ENCODE data around the gene SEMA5A. TPM values are rescaled to one million over a fixed set of nuclear protein-coding genes. Genes with fewer than 3 reads are reported as not detected.
A peak's percentile ranks its signal among the peaks of the same experiment; 100 is the strongest.

The SEMA5A gene
- total and polyA plus RNA-seq, 2 of the 13 experiments (the other 11 are each of a cell fraction or from before 2014, with no cell fraction given) = 0.01 TPM; not detected in 1

DNA sequence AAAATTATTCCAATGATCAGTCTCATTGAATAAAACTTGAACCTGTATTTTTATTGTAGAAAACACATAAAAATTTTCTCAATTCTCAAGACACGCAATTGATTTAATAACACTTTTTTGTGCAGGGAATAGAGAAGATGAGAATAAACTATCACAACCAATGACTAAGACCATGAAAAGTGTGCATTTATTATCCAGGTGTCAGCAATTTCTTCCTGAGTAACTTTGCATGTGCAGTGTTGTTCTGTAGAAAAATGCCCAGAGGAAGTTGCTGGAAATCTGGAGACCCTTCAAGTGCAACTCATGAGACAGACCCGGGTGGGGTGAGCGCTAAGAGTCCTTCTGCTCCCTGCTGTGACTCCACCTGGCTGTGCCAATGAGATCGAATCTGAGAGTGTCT is 405.7 kb downstream of the SEMA5A start:
- Histone ChIP-seq H3K9me3 (ENCODE audit: low read length) (peaks cover 32% of the 10 kb centered on the region), H3K36me3 (replicated peaks in 1 of 2; ENCODE audit: control insufficient read depth in 1 of 2, insufficient read depth in 2 of 2, low read length in 2 of 2) (no peaks in the 10 kb centered on the region), H3K9ac (ENCODE audit: insufficient read depth, low read depth, low read length) (no peak overlapping the region), H3K4me2 (ENCODE audit: low read depth, low read length) (no peak overlapping the region), H3K79me2 (ENCODE audit: insufficient read depth, low read length) (no peaks in the 10 kb centered on the region), H2AFZ (ENCODE audit: low read length) (no peak overlapping the region), H3K4me3 (replicated peaks in 1 of 3; ENCODE audit: insufficient read depth in 1 of 3, low read depth in 2 of 3, low read length in 3 of 3) (no peak overlapping the region), H3K27me3 (ENCODE audit: control insufficient read depth in 1 of 2, insufficient read depth in 2 of 2, low read length in 2 of 2) (no peaks in the 10 kb centered on the region), H4K20me1 (ENCODE audit: insufficient read depth, low read length) (no peaks in the 10 kb centered on the region), H3K4me1 (ENCODE audit: insufficient read depth, low read length) (no peaks in the 10 kb centered on the region), H3K27ac (ENCODE audit: extremely low read length, insufficient read depth, low read length) (no peak overlapping the region)
- POLR2A ChIA-PET = no interaction called here
- CTCF ChIA-PET (ENCODE audit: low intra/inter-chr PET ratio, low total read pairs) = no interaction called here
- whole genome bisulfite sequencing (ENCODE audit: low lambda C conversion rate) = under 1% methylated on average over 4 of the region's 4 CpGs
- intact Hi-C loops (cut with micrococcal nuclease; ENCODE audit: unreplicated experiment) (no loop called here), in situ Hi-C loops (cut with HindIII; ENCODE audit: extremely low pct_ligation_motif_present, low pct_unique_long_range_greater_than_20kb) (no loop called here)
- BruUV-seq (replicated peaks) = no TSS peak
- ATAC-seq = no peak
- FAIRE-seq = no peak
- DNase-seq (ENCODE audit: low spot score) = no peak
- peak in 1 of 2 experiments; percentile 59; a peak in 2 of 4 replicates for TF ChIP-seq MAFK (conservative IDR thresholded peaks at IDR 0.05 in 1 of 2, IDR thresholded peaks at IDR 0.05 in 1 of 2; ENCODE audit: low read length in 2 of 2)
- no peak for TF ChIP-seq SRF (IDR thresholded peaks at IDR 0.05; ENCODE audit: low read depth, low read length)

DNA sequence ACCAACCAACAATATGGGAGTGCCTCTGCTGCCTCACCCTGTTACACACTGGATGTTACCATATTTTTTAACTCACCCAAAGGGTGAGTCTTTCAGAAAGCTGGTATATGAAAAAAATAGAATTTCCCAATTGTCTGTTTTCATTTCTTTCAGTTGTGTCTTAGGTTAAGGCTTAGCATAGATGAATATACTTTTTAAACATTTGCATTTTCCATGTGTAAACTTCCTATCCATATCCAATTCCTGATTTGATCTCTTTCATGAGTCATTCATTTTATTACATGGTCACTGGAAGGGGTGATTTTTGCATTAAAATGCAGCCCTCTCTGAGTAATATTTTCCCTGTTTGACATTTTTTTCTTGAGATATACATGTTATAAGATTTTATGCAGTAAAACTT is 406.5 kb downstream of the SEMA5A start:
- H3K4me1 ChIP-seq (ENCODE audit: insufficient read depth, low read length) = no peaks in the 10 kb centered on the region
- H4K20me1 ChIP-seq (ENCODE audit: insufficient read depth, low read length) = no peaks in the 10 kb centered on the region
- no peak for TF ChIP-seq PRMT3 (CRISPR knock-in tag; IDR thresholded peaks at IDR 0.05; ENCODE audit: borderline replicate concordance, low read depth)
- TF ChIP-seq REL (CRISPR knock-in tag; conservative IDR thresholded peaks at IDR 0.05) = no peak
- ATAC-seq (no peak), FAIRE-seq (no peak), DNase-seq (ENCODE audit: low spot score) (no peak)
- no peak overlapping the region for H3K9ac ChIP-seq (ENCODE audit: insufficient read depth, low read depth, low read length)
- H3K4me2 ChIP-seq (ENCODE audit: low read depth, low read length) = no peak overlapping the region
- no peaks in the 10 kb centered on the region for H3K36me3 ChIP-seq (replicated peaks in 1 of 2; ENCODE audit: control insufficient read depth in 1 of 2, insufficient read depth in 2 of 2, low read length in 2 of 2)
- H3K9me3 ChIP-seq (ENCODE audit: low read length) = peaks cover 26% of the 10 kb centered on the region
- no peak overlapping the region for H2AFZ ChIP-seq (ENCODE audit: low read length)
- H3K27ac ChIP-seq (ENCODE audit: extremely low read length, insufficient read depth, low read length) = no peak overlapping the region
- CTCF ChIA-PET (ENCODE audit: low intra/inter-chr PET ratio, low total read pairs) = no interaction called here
- BruUV-seq (replicated peaks) = no TSS peak
- intact Hi-C loops (cut with micrococcal nuclease; ENCODE audit: unreplicated experiment) (no loop called here), in situ Hi-C loops (cut with HindIII; ENCODE audit: extremely low pct_ligation_motif_present, low pct_unique_long_range_greater_than_20kb) (no loop called here)
- H3K4me3 ChIP-seq (replicated peaks in 1 of 3; ENCODE audit: insufficient read depth in 1 of 3, low read depth in 2 of 3, low read length in 3 of 3) = no peak overlapping the region
- no peaks in the 10 kb centered on the region for H3K79me2 ChIP-seq (ENCODE audit: insufficient read depth, low read length)
- H3K27me3 ChIP-seq (ENCODE audit: control insufficient read depth in 1 of 2, insufficient read depth in 2 of 2, low read length in 2 of 2) = no peaks in the 10 kb centered on the region
- POLR2A ChIA-PET = no interaction called here
